Activated CD4-positive, alpha-beta T cell treated with anti-CD3 and anti-CD28 coated beads for 24 hours (primary cell): ENCODE data around the gene PANK4.
"Not testable (repeated sequence)": the region's sequence is repeated elsewhere in the genome, so short reads cannot be mapped to it uniquely, and the experiment has no call there.

Experiments
- DNase-seq, 2 donors: peaks; one replicate each; pipeline ENCODE4 v3.0.0-alpha.2; 2020; ENCODE audit warnings: low read depth in 2 of 2

PANK4 gene

DNA sequence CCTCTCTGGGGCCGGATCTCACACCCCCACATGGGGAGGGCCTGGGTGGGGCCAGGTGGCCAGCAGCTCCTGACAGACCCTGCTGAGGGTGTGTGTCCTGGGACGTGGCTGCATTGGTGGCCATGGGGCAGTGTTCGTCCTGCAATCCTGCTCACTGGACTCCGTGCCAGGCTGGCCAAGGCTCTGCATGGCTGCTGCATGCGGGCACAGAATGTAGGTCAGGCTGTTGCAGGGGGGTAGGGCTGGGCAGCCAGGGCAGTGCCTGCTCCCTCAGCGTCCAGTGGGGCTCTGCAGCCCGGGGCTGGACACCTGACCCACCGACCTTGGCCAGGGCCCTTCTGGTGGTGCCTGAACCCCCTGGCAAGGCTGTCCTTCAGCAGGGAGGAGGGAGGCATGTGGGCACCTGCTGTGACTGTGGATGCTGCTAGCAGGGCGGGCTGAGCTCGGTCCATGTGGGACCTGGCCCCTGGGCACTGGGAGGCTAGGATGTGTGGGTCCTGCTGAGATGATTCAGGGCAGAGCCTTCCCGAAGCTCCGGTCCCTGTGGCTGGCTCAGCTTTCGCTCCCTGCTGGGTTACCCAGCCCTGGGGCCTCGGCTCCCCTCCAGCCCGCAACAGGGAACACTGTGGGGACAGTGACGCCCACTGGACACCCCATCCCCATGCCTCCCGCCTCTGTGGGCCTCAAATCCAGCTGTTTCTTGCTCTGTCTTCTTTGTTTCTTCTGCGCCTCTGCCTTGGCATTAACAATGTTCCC lies 65.2 kb downstream of the PANK4 start:
- DNase-seq: no peak

DNA sequence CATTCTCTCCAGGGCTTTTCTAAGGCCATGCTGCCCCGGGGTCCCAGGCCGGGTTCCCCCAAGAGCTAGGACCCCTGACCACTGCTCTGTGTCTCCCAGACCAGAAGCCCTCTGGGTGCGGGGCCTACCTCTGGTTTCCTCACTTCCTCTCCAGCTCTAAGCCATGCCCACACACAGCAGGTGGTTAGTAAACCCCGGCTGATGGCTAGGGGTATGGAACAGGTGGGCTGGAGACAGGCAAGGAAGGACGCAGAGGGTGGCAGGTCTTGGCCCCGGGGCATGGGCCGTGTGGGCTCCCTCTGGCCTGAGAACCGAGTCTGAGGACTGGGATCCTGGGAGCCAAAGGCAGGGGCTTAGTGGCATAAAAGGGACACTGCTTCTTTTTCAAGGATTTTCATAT lies 66.2 kb downstream of the PANK4 start:
- no peak for DNase-seq

GRCh38 chr1:2459757-2460156 lies 66.6 kb downstream of the PANK4 start:
- no peak for DNase-seq

DNA sequence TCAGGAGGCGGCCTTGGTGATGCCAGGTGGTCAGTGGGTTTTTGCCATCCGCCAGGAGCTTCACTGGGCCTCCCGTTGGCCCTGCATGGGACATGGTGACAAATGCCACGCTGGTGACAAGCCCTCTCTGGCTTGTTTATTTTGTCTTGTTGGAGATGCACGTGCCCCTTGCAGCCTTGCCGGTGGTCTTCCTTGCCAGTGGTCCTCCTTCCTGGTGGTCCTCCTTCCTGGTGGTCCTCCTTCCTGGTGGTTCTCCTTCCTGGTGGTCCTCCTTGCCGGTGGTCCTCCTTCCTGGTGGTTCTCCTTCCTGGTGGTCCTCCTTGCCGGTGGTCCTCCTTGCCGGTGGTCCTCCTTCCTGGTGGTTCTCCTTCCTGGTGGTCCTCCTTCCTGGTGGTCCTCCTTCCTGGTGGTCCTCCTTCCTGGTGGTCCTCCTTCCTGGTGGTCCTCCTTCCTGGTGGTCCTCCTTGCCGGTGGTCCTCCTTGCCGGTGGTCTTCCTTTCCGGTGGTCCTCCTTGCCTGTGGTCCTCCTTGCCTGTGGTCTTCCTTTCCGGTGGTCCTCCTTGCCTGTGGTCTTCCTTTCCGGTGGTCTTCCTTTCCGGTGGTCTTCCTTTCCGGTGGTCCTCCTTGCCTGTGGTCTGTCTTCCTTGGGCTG lies 67.2 kb downstream of the PANK4 start:
- not testable (repeated sequence) for DNase-seq

- DNase-seq: no peak
Measured at GRCh38 chr1:2458687-2459086, 67.7 kb downstream of the PANK4 start.
